Keratinocyte (primary cell): ENCODE results near the gene SDHAF3. TPM values are rescaled to one million over a fixed set of nuclear protein-coding genes. Genes with fewer than 3 reads are reported as not detected.

Experiments
- DNase-seq: peaks from one replicate; pipeline ENCODE4 v3.0.0-alpha.2; 2011; ENCODE audit warnings: low read depth, missing footprints, low spot score
- FAIRE-seq: peaks from 2 replicates; lab custom pipeline; 2011; peaks lifted over from hg19 to GRCh38; lab: Jason Lieb, UNC
- H2AFZ ChIP-seq: 2 replicates; pipeline ENCODE4 v1.6.0; 2012; ENCODE audit warnings: low read length, control low read depth, inconsistent platforms; ENCODE audit not compliant: control insufficient read depth
- H3K27ac ChIP-seq: 2 replicates; pipeline ENCODE4 v1.5.1; 2011; ENCODE audit warnings: low read length; ENCODE audit not compliant: control insufficient read depth, insufficient read depth
- H3K27me3 ChIP-seq: 3 replicates; pipeline ENCODE4 v1.6.0; 2011; ENCODE audit warnings: low read length; ENCODE audit not compliant: control insufficient read depth, insufficient read depth; ENCODE audit errors: extremely low read depth
- H3K36me3 ChIP-seq, 2 experiments: 2 replicates in 1 of 2; 3 replicates in 1 of 2; pipeline ENCODE4 v1.5.1; 2011; ENCODE audit warnings: low read length in 2 of 2, mild to moderate bottlenecking in 1 of 2; ENCODE audit not compliant: control insufficient read depth in 2 of 2, insufficient read depth in 2 of 2; ENCODE audit errors: extremely low read depth in 1 of 2
- H3K4me1 ChIP-seq: 3 replicates; pipeline ENCODE4 v1.5.1; 2011; ENCODE audit warnings: low read length; ENCODE audit not compliant: control insufficient read depth, insufficient read depth; ENCODE audit errors: extremely low read depth
- H3K4me2 ChIP-seq: 3 replicates; pipeline ENCODE4 v1.6.0; 2011; ENCODE audit warnings: low read depth, low read length; ENCODE audit not compliant: control insufficient read depth, insufficient read depth; ENCODE audit errors: extremely low read depth
- H3K4me3 ChIP-seq, 3 experiments: fragments of 200-600 bp in 1 of 3; sonication (generic) in 1 of 3; 2 replicates in 2 of 3; 3 replicates in 1 of 3; pipeline ENCODE4 v1.5.1; 2011 to 2016; ENCODE audit warnings: low read length in 3 of 3, mild to moderate bottlenecking in 3 of 3, control low read depth in 2 of 3, inconsistent platforms in 1 of 3, low read depth in 1 of 3, mixed read lengths in 1 of 3, mixed run types in 1 of 3, moderate library complexity in 1 of 3; ENCODE audit not compliant: control insufficient read depth in 2 of 3, insufficient read depth in 2 of 3; ENCODE audit errors: extremely low read depth in 1 of 3
- H3K79me2 ChIP-seq: 2 replicates; pipeline ENCODE4 v1.6.0; 2012; ENCODE audit warnings: low read length; ENCODE audit not compliant: control insufficient read depth, insufficient read depth
- H3K9ac ChIP-seq: 3 replicates; pipeline ENCODE4 v1.6.0; 2011; ENCODE audit warnings: low read length; ENCODE audit not compliant: control insufficient read depth, insufficient read depth; ENCODE audit errors: extremely low read depth
- H3K9me1 ChIP-seq: 3 replicates; pipeline ENCODE4 v1.6.0; 2011; ENCODE audit warnings: low read length; ENCODE audit not compliant: control insufficient read depth, insufficient read depth; ENCODE audit errors: extremely low read depth
- H3K9me3 ChIP-seq: 2 replicates; pipeline ENCODE4 v1.5.1; 2012; ENCODE audit warnings: low read depth, low read length; ENCODE audit not compliant: control insufficient read depth
- H4K20me1 ChIP-seq: 3 replicates; pipeline ENCODE4 v1.6.0; 2011; ENCODE audit warnings: low read length; ENCODE audit not compliant: control insufficient read depth, insufficient read depth; ENCODE audit errors: extremely low read depth
- CTCF ChIP-seq, 3 experiments: IDR thresholded peaks in 1 of 3; conservative IDR thresholded peaks in 1 of 3; optimal IDR thresholded peaks in 1 of 3; 2 replicates in 2 of 3; 3 replicates in 1 of 3; pipeline versions ENCODE3 to v1.5.1; 2011; ENCODE audit warnings: low read length in 3 of 3, mild to moderate bottlenecking in 3 of 3, moderate library complexity in 2 of 3, control low read depth in 1 of 3, inconsistent platforms in 1 of 3; ENCODE audit not compliant: insufficient read depth in 2 of 3; ENCODE audit errors: extremely low read depth in 1 of 3
- EZH2 ChIP-seq: IDR thresholded peaks from one replicate; pipeline ENCODE4 v1.6.1; 2012; ENCODE audit warnings: inconsistent platforms, mild to moderate bottlenecking, low read length, moderate library complexity
- dilution Hi-C: fragments of 300-500 bp; cut with MboI; formaldehyde crosslinking; loops from one replicate; pipeline ENCODE4 v1.7.0; 2020; ENCODE audit warnings: low sequenced_read_pairs; ENCODE audit not compliant: extremely low pct_ligation_motif_present
- polyA plus RNA-seq, 5 experiments: library from polyadenylated mRNA; depleted of rRNA in 3 of 5; stranded (reverse) in 3 of 5; stranded (forward) in 1 of 5; unstranded in 1 of 5; fragments of >200 nt; gene quantifications; 1 replicate in 1 of 5; 2 replicates in 3 of 5; 3 replicates in 1 of 5; pipeline versions ENCODE4 v1.2.1 to v1.2.3, GENCODE V29; 2011 to 2012; ENCODE audit warnings: missing spikeins in 2 of 5, low read depth in 1 of 5, low replicate concordance in 1 of 5

SDHAF3 gene
- polyA plus RNA-seq, 1 donor (not counting 4 experiments of a cell fraction or from before 2014, with no cell fraction given), result 32.8 TPM

- Histone ChIP-seq H2AFZ (no peak overlapping the region), H3K9me3 (no peaks in the 10 kb centered on the region), H3K4me1 (no peaks in the 10 kb centered on the region), H3K27me3 (no peaks in the 10 kb centered on the region), H3K9ac (no peak overlapping the region), H3K9me1 (no peaks in the 10 kb centered on the region), H3K79me2 (no peaks in the 10 kb centered on the region), H4K20me1 (no peaks in the 10 kb centered on the region), H3K27ac (no peak overlapping the region), H3K4me3 (no peak overlapping the region), H3K36me3 (no peaks in the 10 kb centered on the region), H3K4me2 (no peak overlapping the region)
- DNase-seq (no peak), FAIRE-seq (no peak)
- TF ChIP-seq CTCF (optimal IDR thresholded peaks at IDR 0.05 in 1 of 3, IDR thresholded peaks at IDR 0.05 in 1 of 3, conservative IDR thresholded peaks at IDR 0.05 in 1 of 3; ENCODE audit: extremely low read depth in 1 of 3, insufficient read depth in 2 of 3, low read length in 3 of 3), result no peak
- dilution Hi-C loops, result no loop called here
These were observed 98.1 kb downstream of the SDHAF3 start for GRCh38 chr7:97215556-97215955.

- no peak for TF ChIP-seq CTCF (optimal IDR thresholded peaks at IDR 0.05 in 1 of 3, IDR thresholded peaks at IDR 0.05 in 1 of 3, conservative IDR thresholded peaks at IDR 0.05 in 1 of 3; ENCODE audit: extremely low read depth in 1 of 3, insufficient read depth in 2 of 3, low read length in 3 of 3)
- TF ChIP-seq EZH2, result no peak
- dilution Hi-C loops, result no loop called here
- DNase-seq (no peak), FAIRE-seq (no peak)
- H3K27ac ChIP-seq, result no peak overlapping the region
- no peaks in the 10 kb centered on the region for H4K20me1 ChIP-seq
- no peaks in the 10 kb centered on the region for H3K9me1 ChIP-seq
- H3K4me2 ChIP-seq, result no peak overlapping the region
- H3K79me2 ChIP-seq, result no peaks in the 10 kb centered on the region
- H3K4me3 ChIP-seq, result no peak overlapping the region
- H3K4me1 ChIP-seq, result no peaks in the 10 kb centered on the region
- no peak overlapping the region for H2AFZ ChIP-seq
- H3K36me3 ChIP-seq, result no peaks in the 10 kb centered on the region
- H3K27me3 ChIP-seq, result no peaks in the 10 kb centered on the region
- no peaks in the 10 kb centered on the region for H3K9me3 ChIP-seq
- no peak overlapping the region for H3K9ac ChIP-seq
These were observed 101.3 kb downstream of the SDHAF3 start for GRCh38 chr7:97218767-97219166.
